ENCODE measurements around the gene RIN3.

DNA sequence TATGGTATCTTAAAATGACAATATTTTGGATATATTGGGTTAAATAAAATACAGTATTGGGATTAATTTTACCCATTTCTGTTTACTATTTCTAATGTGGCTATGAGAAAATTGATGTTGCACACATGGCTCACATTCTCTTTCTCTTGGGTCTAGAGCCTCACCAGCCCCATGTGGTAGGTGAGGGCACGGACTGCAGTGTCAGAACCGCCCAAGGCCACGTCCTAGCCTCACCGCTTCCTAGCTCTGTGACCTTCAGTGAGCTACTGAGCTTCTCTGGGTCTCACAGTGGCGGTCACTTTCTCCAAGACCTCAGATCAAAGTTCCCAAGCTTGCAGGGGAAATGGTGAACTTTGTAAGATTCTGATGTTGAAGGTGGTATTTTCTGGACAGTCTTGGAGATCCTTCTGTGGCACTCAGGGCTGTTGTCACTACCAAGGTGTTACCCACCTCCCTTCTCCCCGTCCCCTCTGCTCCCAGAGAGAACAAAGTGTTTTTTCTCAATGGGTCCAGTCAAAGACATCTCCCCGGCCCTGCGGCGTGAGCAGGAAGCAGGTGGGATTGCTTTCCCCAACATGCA lies 87.6 kb downstream of the RIN3 start:
- TF ChIP-seq, protein P1, sequence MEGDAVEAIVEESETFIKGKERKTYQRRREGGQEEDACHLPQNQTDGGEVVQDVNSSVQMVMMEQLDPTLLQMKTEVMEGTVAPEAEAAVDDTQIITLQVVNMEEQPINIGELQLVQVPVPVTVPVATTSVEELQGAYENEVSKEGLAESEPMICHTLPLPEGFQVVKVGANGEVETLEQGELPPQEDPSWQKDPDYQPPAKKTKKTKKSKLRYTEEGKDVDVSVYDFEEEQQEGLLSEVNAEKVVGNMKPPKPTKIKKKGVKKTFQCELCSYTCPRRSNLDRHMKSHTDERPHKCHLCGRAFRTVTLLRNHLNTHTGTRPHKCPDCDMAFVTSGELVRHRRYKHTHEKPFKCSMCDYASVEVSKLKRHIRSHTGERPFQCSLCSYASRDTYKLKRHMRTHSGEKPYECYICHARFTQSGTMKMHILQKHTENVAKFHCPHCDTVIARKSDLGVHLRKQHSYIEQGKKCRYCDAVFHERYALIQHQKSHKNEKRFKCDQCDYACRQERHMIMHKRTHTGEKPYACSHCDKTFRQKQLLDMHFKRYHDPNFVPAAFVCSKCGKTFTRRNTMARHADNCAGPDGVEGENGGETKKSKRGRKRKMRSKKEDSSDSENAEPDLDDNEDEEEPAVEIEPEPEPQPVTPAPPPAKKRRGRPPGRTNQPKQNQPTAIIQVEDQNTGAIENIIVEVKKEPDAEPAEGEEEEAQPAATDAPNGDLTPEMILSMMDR (IDR thresholded peaks at IDR 0.05) = no peak
- no peak for TF ChIP-seq POLR2A (IDR thresholded peaks at IDR 0.05)
